GDM1 (cell line): ENCODE data around the gene SLC17A8.
"Not testable (repeated sequence)": the region's sequence is repeated elsewhere in the genome, so short reads cannot be mapped to it uniquely, and the experiment has no call there.

Source experiments
- DNase-seq: peaks from one replicate; lab custom pipeline; 2025; lab: John Stamatoyannopoulos, UW

The SLC17A8 gene

DNA sequence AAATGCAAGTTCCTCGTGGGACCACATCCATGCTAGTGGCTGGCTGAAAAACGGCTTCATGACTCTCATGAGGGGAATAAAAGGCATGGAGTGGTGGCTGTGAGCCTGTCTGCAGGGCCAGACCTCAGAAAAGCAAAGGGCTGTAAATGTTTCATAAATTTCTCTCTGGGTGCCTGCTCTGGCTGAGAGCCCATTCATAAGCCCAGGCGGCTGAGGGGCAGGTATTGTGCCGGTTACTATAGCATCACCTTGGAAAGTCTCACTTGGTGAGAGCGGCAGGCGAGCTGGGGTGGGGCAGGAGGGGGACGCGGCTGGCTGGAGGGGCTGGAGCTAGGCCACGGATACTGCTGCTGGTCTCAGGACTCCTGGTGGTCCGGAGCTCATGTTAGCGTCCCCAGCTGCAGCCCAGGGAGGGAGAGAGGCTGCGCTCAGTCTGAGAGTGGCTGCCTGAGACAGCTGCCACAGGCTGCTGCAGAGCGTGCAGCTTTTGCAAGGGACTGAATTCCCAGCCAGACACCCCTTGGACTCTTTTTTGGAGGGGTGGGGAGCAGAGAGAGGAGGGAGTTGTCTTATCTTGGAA lies at the start of gene SLC17A8:
TSS of gene SLC17A8 (plus strand) at position 431 of the 580 bp plus-strand sequence. CDS start 318 bp downstream, outside the sequence.
- DNase-seq, result no peak

DNA sequence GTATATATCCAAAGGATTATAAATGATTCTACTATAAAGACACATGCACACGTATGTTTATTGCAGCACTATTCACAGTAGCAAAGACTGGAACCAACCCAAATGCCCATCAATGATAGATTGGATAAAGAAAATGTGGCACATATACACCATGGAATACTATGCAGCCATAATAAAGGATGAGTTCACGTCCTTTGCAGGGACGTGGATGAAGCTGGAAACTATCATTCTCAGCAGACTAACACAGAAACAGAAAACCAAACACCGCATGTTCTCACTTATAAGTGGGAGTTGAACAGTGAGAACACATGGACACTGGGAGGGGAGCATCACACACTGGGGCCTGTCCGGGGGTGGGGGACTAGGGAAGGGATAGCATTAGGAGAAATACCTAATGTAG lies 48.7 kb upstream of the SLC17A8 start:
- not testable (repeated sequence) for DNase-seq

DNA sequence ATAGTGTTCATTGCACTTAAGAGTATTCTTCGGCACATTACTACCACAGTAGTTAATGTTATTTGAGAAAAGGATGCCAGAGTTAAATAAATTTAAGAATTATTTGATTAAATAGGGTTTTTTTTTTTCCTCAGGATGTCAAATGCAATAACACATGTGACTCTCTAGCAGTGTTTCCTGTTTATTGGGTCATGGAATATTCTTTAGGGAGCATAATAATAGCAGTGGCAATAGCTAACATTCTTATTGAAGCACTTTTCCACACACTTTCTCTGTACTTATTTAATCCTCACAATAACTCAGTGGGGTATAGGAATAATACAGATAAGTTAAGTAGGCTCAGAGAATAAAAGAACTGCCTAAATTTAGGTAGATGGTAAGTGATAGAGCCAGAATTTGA lies 45.6 kb upstream of the SLC17A8 start:
- DNase-seq, result no peak

DNA sequence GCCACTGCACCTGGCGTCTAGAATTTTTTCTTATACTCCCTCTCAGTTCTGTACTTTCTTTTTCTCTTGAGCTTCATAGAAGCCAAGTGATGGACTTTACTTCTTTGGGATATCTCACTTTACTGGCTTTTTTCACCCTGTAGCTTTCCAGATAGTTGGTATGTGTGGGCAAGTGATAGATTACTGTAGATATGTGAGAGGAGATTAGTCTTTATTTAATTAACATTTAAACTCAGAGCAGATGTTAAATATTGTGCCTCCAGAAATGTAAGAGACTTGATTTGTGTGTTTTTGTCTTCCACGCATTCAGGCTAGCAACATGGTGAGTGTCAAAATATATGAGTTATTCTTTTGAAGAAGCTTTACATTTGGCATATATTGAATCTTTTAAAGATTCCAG lies 39.5 kb upstream of the SLC17A8 start:
- no peak for DNase-seq

DNA sequence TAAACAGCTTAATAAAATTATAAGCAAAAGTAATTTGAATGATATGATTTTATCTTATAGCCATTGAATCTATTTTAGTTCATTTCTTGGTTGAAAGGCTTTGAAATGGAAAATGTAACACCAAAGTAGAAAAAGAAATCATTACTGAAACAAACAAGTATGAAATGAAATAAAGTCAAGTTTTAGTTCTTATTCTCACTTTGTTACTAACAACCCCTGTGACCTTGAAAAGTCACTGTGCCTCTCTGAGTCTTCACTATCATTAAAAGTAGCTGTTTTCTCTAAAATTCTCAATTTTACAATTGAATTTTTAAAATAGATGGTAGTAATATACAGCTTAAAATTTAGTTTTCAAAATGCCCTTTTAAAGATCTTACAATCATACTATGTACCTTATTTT lies 32.4 kb upstream of the SLC17A8 start:
- no peak for DNase-seq

DNA sequence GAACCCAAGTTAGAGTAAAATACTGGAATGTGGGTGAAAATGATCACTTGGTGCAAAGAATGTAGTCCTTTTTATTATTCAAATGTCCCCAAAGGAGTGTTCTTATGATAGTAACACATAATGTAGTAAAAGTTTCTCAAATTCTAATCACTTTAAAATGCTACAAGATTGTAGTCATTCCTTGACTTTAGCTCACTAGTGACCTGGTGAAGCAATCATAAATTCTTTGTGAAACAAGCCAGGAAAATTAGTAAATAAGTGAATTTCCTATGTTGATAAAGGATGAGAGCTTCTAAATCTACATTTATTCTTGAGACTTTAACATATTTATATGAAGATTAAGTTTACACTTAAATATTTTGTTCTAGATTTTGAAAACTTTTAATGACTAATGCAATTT lies 30.7 kb upstream of the SLC17A8 start:
- no peak for DNase-seq

DNA sequence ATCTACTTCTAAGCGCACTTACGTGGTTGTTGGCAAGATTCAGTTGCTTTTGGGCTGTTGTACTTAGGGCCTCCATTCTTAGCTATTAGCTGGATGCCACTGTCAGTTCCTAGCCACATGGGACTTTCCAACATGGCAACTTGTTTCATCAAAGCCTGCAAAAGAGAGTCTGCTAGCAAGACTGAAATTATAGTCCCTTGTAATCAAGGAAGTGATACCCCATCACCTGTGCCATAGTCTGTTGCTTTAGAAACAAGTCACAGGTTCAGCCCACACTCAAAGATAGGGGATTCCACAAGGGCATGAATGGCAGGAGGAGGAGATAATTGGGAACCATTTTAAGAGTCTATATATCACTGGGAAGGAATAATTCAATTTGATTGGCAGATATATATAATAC lies 27.1 kb upstream of the SLC17A8 start:
- no peak for DNase-seq

DNA sequence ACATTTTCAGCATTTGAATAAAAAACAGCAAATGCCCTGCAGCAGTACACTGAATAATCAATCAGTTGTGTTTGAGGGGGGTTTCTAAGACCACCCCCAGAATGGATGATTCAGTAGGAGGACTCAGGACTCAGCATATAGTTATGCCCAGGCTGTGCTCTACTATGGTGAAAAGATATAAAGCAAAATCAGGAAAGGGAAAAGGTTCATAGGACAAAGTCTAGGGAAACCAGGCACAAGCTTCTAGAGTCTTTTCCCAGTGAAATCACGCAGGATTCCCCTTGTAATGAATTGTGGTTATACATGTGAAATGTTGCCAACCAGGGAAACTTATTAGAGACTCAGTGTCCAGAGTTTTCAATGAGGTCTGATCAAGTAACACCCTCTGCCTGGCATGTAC lies 25.0 kb upstream of the SLC17A8 start:
- DNase-seq, result no peak

DNA sequence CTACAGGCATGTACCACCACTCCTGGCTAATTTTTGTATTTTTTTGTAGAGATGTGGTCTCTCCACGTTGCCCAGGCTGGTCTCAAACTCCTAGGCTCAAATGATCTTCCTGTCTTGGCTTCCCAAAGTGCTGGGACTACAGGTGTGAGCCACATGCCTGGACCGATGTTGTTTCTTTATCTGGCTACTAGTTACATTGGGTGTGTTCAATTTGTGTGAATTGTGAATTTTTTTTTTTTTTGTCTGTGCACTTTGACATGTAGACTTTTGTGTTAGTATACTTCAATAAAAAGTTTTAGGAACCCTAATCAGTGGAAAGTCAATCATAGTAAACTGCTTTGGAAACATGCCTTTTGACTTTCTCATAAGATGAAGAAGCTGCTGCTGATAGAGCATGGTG lies 24.0 kb upstream of the SLC17A8 start:
- DNase-seq, result no peak

DNA sequence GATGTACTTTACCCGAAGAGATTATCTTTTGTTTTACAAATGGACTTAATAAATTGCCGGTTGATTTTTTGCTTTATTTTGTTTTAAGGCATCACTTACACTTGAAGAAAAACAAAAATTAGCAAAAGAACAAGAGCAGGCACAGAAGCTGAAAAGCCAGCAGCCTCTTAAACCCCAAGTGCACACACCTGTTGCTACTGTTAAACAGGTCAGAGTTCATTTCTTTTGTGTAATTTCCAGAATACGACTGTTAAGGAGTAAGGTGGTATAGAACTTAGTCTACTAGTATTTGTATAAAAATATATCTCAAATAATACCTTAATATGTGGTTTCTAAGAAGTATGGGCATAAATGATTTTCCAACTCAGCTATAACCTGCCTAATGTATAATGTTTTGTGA lies 19.6 kb upstream of the SLC17A8 start:
- DNase-seq, result no peak

DNA sequence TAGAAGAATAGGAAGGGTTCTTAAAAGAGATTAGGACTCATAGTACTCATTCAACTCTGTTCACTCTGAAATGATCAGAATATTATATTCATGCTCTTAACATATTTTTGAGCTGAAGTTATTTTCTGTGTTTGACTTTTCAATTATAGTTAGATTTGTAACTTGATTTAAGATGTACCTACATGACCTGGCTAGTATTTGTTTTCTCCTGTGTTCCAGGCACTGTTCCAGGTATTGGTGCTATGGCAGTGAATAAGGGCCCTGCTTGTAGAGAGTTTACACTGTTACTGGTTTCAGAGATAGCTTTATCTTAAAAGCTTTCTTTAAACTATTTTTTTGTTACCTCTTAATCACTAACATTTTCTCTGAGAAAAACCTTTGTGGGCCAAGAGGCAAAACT lies 19.1 kb upstream of the SLC17A8 start:
- no peak for DNase-seq

DNA sequence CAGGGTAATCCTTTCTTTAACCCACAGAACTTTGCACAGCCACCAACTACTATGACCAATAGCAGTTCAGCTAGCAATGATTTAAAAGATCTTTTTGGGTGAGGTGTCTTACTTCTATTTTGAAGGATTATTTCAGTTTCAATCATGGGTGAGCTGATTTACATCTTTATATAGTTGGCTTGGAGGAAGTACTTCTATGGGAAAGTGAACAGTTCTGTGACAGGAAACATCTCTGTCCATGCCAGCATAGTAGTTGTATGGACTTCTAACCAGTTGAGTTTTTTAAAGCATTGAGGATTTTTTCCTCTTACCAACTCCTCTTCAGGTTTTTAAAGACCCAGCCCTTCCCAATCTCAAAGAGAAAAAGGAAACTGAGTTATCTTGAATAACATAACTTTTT lies 17.8 kb upstream of the SLC17A8 start:
- DNase-seq, result no peak

DNA sequence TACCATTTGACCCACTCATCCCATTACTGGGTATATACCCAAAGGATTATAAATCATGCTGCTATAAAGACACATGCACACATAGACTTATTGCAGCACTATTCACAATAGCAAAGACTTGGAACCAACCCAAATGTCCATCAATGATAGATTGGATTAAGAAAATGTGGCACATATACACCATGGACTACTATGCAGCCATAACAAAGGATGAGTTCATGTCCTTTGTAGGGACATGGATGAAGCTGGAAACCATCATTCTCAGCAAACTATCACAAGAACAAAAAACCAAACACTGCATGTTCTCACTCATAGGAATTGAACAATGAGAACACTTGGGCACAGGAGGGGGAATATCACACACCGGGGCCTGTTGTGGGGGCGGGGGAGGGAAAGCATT lies 14.0 kb upstream of the SLC17A8 start:
- DNase-seq, result not testable (repeated sequence)

DNA sequence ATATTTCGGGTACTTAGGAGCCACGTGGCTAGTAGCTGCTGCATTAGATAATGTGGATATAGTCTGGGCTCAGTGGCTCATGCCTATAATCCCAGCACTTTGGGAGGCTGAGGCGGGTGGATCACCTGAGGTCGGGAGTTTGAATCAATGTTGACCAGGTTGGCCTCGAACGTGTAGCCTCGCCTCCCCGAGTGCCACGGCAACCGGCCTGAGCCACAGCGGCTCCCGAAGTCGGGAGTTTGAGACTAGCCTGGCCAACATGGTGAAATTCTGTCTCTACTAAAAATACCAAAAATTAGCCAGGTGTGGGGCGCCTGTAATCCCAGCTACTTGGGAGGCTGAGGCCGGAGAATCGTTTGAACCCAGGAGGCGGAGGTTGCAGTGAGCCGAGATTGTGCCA lies 12.5 kb upstream of the SLC17A8 start:
- DNase-seq, result not testable (repeated sequence)

DNA sequence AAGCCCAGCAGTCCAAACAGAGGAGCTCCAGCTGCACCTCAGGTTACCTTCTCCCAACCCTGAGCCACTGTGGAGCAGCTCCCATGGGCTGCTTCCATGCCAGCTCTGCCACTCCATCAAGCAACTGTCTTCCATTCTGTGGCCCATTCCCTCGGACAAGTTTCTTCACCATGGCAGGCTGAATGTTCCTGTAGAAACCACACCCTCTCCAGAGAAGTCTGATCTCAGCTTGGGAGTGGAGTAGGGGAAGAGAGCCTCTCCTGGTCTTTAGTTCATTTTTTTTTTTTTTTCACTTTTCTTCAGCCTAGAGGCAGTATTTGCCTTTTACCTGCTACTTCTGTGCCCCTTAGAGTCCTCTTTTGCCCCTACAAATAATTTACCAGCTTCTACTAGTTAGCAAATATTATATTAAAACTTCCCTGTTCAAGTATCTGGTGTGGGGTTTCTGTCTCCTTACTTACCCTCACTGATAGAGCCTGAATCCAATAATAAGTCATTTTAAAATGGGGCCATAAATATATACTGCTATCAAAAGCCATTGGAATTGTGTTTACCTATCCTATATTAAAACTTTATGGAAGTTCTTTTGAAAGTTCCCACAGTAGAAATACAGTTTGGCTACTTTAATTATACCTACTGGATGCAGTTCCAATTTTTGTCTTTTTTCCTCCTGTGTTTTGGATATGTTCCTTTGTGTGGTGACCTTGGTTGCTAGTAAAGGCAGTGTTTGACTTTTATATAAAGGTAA lies 11.7 kb upstream of the SLC17A8 start:
- DNase-seq, result no peak

DNA sequence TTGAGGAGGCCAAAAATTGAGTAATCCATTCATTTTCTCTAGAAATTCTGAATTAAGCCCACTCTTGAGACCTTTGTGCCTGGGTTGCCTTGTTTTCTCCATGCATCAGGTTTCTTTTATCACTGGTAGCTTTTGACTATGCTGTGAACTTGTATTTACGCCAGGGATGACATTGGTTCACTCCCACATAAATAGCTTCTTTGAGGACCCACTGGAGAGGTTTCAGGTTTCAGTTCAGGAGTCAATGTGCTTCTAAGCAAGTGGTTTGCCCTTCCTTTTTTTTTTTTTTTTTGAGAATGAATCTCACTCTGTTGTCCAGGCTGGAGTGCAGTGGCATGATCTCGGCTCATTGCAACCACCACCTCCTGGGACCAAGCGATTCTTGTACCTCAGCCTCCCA lies 10.2 kb upstream of the SLC17A8 start:
- DNase-seq, result no peak

DNA sequence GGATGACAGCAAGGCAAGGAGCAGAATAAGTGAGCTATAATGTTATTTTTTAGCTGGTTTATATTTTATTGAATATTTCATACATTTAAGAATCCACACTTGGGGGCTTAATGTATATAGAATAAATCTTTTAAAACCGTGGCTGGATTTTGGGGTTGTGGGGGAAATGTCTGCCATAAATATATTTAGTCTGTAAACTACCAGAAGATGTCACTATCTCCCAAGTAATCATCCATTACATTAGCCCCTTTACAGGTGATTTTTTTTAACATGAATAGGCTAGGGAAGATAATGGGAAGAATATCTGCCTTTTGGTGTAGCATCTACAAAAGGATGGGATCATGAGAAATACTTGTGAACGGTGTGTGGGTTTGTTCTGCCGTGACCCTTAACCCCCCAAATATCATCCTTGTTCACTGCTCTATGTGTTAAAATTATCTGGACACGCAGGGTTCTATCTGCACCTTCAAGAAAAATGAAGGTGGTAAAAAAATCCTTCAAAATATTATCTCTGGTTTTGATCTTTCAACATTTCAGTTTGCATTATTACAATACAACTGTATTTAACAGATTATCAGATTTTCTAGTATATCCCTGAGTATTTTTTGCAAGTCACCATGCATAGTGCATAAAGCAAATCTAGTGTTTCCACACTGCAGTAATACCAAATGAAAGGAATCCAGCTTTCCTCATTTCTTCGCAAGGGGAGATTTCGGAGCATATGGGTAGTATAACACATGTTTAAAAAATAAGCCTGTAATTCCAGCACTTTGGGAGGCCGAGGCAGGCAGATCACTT lies 8.0 kb upstream of the SLC17A8 start:
- no peak for DNase-seq

DNA sequence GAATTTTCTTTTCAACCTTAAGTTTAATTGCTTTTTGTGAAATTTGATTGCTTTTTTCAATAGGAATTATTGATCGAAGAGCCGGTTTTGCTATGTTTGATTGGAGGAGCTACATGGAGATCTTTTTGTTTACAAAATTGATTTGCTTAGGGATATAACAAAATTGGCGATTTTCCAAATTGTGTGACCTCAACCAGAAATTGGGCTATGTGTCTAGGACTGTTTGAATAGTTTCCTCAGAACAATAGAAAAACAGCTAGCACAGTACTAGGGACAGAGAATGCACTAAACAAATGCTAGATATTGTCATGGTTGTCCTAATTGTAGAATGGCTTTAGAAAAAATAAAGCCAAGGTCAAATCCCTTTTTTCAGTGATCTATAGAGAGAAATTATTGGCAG lies 2.4 kb downstream of the SLC17A8 start:
- no peak for DNase-seq

DNA sequence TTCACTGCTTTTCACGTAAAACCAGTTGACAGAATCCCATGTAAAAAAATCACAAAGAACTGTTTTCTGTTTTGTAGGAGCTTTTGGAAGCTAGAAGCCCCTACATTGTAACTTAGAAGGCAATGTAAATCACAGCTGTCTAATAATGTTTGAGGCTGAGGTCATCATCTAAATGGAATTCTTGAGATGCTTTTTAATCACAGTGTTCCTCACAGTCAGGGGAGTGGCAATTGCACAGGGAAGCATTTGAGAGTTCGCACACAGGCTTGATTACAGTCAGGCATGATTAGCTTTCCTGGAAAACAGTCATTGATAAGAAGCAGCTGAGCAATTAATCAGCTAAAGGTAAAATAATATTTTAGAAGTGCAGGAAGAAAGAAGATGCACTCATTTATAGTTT lies 2.9 kb downstream of the SLC17A8 start:
- DNase-seq, result no peak

DNA sequence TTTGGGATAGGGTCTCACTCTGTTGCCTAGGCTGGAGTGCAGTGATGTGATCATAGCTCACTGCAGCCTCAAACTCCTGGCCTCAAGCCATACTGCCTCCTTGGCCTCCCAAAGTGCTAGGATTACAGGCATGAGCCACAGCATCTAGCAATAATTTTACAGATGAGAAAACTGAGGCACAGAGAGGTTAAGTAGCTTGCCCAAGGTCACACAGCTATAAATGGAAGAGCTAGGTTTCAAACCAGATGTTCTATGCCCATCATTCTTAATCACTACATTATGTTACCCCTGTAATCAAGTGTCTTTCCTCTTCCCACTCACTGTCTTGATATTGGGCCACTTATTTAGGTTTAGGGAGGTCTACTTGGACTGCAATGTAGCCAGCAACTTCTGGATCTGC lies 3.6 kb downstream of the SLC17A8 start:
- no peak for DNase-seq

DNA sequence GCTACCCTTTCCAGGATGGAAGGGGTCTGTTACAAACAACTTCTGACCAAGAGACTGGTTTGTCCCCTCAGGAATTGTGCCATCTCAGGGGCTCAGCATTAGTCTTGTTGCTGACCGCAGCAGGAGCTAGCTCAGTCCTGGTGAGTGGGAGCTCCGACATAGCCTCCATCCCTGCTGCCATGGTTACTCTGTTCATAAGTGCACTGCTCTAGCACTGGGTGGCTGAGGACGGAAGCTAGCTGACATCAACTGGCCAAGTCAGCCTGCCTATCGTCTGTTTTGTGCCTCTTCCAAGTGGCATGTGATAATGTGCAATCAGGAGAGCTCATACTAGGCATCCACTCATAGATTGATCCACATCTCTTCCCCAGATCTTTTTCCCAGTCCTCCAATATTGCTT lies 7.5 kb downstream of the SLC17A8 start:
- DNase-seq, result no peak

DNA sequence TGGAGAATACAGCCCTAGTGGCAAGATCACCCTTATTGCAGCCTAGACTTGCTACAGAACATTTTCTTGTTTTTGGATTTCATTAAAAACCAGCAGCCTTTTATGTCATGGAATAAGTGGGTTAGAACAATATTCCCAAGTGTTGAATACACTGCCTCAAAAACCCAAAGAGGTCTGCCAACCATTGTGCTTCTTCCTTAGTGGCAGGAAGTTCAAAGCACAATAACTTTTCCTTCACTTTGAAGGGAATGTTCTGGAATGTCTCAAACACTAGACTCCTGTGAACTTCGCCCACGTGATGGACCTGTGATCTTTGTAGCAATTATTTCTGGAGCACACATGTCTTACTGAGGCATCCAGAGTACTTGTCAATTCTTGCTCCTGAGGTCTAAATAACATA lies 8.5 kb downstream of the SLC17A8 start:
- DNase-seq, result no peak

DNA sequence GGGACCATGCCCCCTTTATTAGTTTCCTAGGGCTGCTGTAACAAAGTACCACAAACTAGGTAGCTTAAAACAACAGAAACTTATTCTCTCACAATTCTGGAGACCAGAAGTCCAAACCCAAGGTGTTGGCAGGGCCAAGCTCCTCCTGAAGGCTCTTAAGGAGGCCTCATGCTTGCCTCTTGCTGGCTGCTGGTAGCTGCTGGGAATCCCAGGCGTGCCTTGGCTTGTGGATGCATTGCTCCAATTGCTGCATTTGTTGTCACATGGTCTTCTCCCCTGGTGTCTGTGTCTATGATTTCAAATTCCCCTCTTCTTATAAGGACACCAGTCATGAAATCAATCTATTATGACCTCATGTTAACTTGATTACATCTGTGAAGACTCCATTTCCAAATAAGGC lies 11.2 kb downstream of the SLC17A8 start:
- no peak for DNase-seq
